Measurements from ENCODE around the gene IER3. TPM values are rescaled to one million over a fixed set of nuclear protein-coding genes. Genes with fewer than 3 reads are reported as not detected.

Gene IER3
- total and polyA plus RNA-seq, 2 of the 13 experiments (the other 11 are each of a cell fraction or from before 2014, with no cell fraction given), result 51.1 to 131 TPM

DNA sequence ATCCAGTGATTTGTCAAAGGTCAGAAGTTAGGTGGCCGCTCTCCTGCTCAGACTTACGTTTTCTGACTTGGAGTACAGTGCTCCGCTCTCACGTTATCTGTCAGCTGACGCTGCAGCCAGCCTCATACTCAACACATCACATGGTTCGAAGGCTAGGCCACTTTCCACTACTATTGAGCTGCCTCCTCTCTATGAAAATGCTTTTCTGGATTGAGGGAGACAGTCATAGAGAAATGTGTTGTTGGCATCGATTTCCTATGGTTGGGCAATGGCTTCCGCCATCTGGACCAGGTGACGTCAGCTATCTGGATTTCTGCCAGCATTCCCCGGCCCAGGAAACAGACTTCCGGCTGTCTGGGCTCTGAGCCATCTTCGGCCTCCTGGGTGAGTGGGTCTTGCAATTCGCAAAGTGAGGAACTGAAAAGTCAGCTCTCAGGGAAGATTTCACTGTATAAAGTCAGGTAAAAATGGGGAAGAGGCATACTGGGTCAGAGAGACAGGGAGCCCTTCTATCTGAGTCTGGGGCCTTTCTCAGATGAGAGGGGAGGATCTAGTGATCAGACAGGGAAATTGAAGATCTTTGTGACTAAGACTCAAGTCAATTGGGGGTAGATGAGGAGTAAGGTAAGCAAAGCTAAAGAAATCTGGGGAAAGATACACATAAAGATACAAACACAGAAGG is 37.5 kb upstream of the IER3 start (continued):
- peak; percentile 81; the same call in 1 of the 2 replicates for TF ChIP-seq ARHGAP35 (CRISPR knock-in tag; IDR thresholded peaks at IDR 0.05; ENCODE audit: borderline replicate concordance)
- TF ChIP-seq NR2F1 (CRISPR knock-in tag; IDR thresholded peaks at IDR 0.05), result peak; percentile 56 to 68
- TF ChIP-seq ZNF839 (CRISPR knock-in tag; IDR thresholded peaks at IDR 0.05; ENCODE audit: borderline replicate concordance), result no peak

GRCh38 chr6:30781395-30781742 is 37.0 kb upstream of the IER3 start:
- Histone ChIP-seq H3K9ac (ENCODE audit: insufficient read depth, low read depth, low read length) (peak overlapping the region; percentile 78), H3K4me1 (ENCODE audit: insufficient read depth, low read length) (peaks cover 86% of the 10 kb centered on the region), H3K27me3 (ENCODE audit: control insufficient read depth in 1 of 2, insufficient read depth in 2 of 2, low read length in 2 of 2) (no peaks in the 10 kb centered on the region), H3K9me3 (ENCODE audit: low read length) (no peaks in the 10 kb centered on the region), H3K4me2 (ENCODE audit: low read depth, low read length) (peak overlapping the region; percentile 81), H4K20me1 (ENCODE audit: insufficient read depth, low read length) (no peaks in the 10 kb centered on the region), H3K79me2 (ENCODE audit: insufficient read depth, low read length) (no peaks in the 10 kb centered on the region), H3K4me3 (replicated peaks in 1 of 3; ENCODE audit: insufficient read depth in 1 of 3, low read depth in 2 of 3, low read length in 3 of 3) (peak overlapping the region; percentile 1 to 49 (median 4); a peak in 3 of 6 replicates), H2AFZ (ENCODE audit: low read length) (no peak overlapping the region), H3K36me3 (replicated peaks in 1 of 2; ENCODE audit: control insufficient read depth in 1 of 2, insufficient read depth in 2 of 2, low read length in 2 of 2) (no peaks in the 10 kb centered on the region), H3K27ac (ENCODE audit: extremely low read length, insufficient read depth, low read length) (peak overlapping the region; percentile 83)
- no peak for FAIRE-seq
- TSS peak; percentile 99 for BruUV-seq (replicated peaks)
- ATAC-seq, result peak; percentile 34
- ChIA-PET CTCF (ENCODE audit: low intra/inter-chr PET ratio, low total read pairs) (no interaction called here), POLR2A (interaction anchor here (0.8 to 9.4 kb wide), 22 partner anchors 9 to 166 kb away, joined by 3 to 305 read pairs (median 6); partner anchors contain the start of genes FLOT1, IER3, MDC1 and MRPS18B)
- DNase-seq (ENCODE audit: low spot score), result no peak
- in situ Hi-C loops (cut with HindIII; ENCODE audit: extremely low pct_ligation_motif_present, low pct_unique_long_range_greater_than_20kb), result no loop called here
- intact Hi-C loops (cut with micrococcal nuclease; ENCODE audit: unreplicated experiment), result loop anchor here (1.0 kb wide), 1 partner anchor 12 kb away; no protein-coding TSS in a partner anchor
- WGBS (ENCODE audit: low lambda C conversion rate), result 95% methylated on average over 3 of the region's 4 CpGs
- TF ChIP-seq ZNF619 (CRISPR knock-in tag; IDR thresholded peaks at IDR 0.05) (no peak), ZNF891 (CRISPR knock-in tag; IDR thresholded peaks at IDR 0.05) (0 out of 2 replicates have a peak, but pooled peaks have one; percentile 45), ZNF160 (CRISPR knock-in tag; IDR thresholded peaks at IDR 0.05) (no peak), RXRA (CRISPR knock-in tag; IDR thresholded peaks at IDR 0.05) (no peak), THAP11 (CRISPR knock-in tag; IDR thresholded peaks at IDR 0.05) (no peak), ZNF274 (CRISPR knock-in tag; IDR thresholded peaks at IDR 0.05) (0 out of 2 replicates have a peak, but pooled peaks have one; percentile 5), ZNF335 (CRISPR knock-in tag; IDR thresholded peaks at IDR 0.05) (no peak), HMGXB3 (CRISPR knock-in tag; IDR thresholded peaks at IDR 0.05; ENCODE audit: borderline replicate concordance) (no peak), ZNF512B (CRISPR knock-in tag; IDR thresholded peaks at IDR 0.05; ENCODE audit: borderline replicate concordance) (no peak), ZNF768 (CRISPR knock-in tag; IDR thresholded peaks at IDR 0.05) (peak; percentile 88), RFX1 (IDR thresholded peaks at IDR 0.05) (no peak), ZNF788 (CRISPR knock-in tag; IDR thresholded peaks at IDR 0.05; ENCODE audit: borderline replicate concordance) (no peak), ZC3H13 (CRISPR knock-in tag; IDR thresholded peaks at IDR 0.05) (0 out of 2 replicates have a peak, but pooled peaks have one; percentile 15)
